Measurements from ENCODE around the gene NXF3. TPM values are rescaled to one million over a fixed set of nuclear protein-coding genes. Genes with fewer than 3 reads are reported as not detected.

NXF3 gene
- total RNA-seq, 1 donor from 2014 or later, result 14.1 TPM

- H3K36me3 ChIP-seq, result no peaks in the 10 kb centered on the region
- H3K4me1 ChIP-seq, result no peaks in the 10 kb centered on the region
- H3K27ac ChIP-seq, result no peak overlapping the region
- TF ChIP-seq CTCF (IDR thresholded peaks at IDR 0.05), result no peak
- H3K4me3 ChIP-seq, result no peak overlapping the region
- intact Hi-C loops (cut with DNase I), result no loop called here
- no peaks in the 10 kb centered on the region for H3K9me3 ChIP-seq
- DNase-seq (no peak), ATAC-seq (no peak)
- H3K27me3 ChIP-seq, result no peaks in the 10 kb centered on the region
These were observed 8.5 kb upstream of the NXF3 start for GRCh38 chrX:103101299-103102042.

GRCh38 chrX:103100484-103100883, 7.5 kb upstream of the NXF3 start:
- no peaks in the 10 kb centered on the region for H3K9me3 ChIP-seq
- H3K27me3 ChIP-seq, result no peaks in the 10 kb centered on the region

GRCh38 chrX:103099691-103100090, 6.7 kb upstream of the NXF3 start:
- DNase-seq (no peak), ATAC-seq (no peak)
- no peaks in the 10 kb centered on the region for H3K27me3 ChIP-seq
- no peaks in the 10 kb centered on the region for H3K9me3 ChIP-seq
- no peak overlapping the region for H3K4me3 ChIP-seq
- no peak for TF ChIP-seq CTCF (IDR thresholded peaks at IDR 0.05)
- intact Hi-C loops (cut with DNase I), result no loop called here
- H3K36me3 ChIP-seq, result no peaks in the 10 kb centered on the region
- no peak overlapping the region for H3K27ac ChIP-seq
- no peaks in the 10 kb centered on the region for H3K4me1 ChIP-seq

More at GRCh38 chrX:103100484-103100883, 7.5 kb upstream of the NXF3 start:
- Histone ChIP-seq H3K36me3 (no peaks in the 10 kb centered on the region), H3K27ac (no peak overlapping the region), H3K4me1 (no peaks in the 10 kb centered on the region), H3K4me3 (no peak overlapping the region)
- intact Hi-C loops (cut with DNase I), result no loop called here
- ATAC-seq, result no peak
- no peak for DNase-seq
- TF ChIP-seq CTCF (IDR thresholded peaks at IDR 0.05), result no peak

- Histone ChIP-seq H3K4me3 (no peak overlapping the region), H3K4me1 (no peaks in the 10 kb centered on the region), H3K27ac (no peak overlapping the region), H3K9me3 (no peaks in the 10 kb centered on the region), H3K27me3 (no peaks in the 10 kb centered on the region), H3K36me3 (no peaks in the 10 kb centered on the region)
- intact Hi-C loops (cut with DNase I), result no loop called here
- no peak for ATAC-seq
- TF ChIP-seq CTCF (IDR thresholded peaks at IDR 0.05), result no peak
- DNase-seq, result no peak
These were observed 5.5 kb upstream of the NXF3 start for GRCh38 chrX:103098488-103098887.

GRCh38 chrX:103081051-103081450, 11.9 kb downstream of the NXF3 start:
- DNase-seq, result no peak
- TF ChIP-seq CTCF (IDR thresholded peaks at IDR 0.05), result no peak
- Histone ChIP-seq H3K27ac (no peak overlapping the region), H3K4me1 (no peaks in the 10 kb centered on the region), H3K9me3 (no peaks in the 10 kb centered on the region), H3K36me3 (no peaks in the 10 kb centered on the region), H3K4me3 (no peak overlapping the region), H3K27me3 (no peaks in the 10 kb centered on the region)
- ATAC-seq, result no peak
- intact Hi-C loops (cut with DNase I), result no loop called here
